ENCODE measurements around the gene PRELP. TPM values are rescaled to one million over a fixed set of nuclear protein-coding genes. Genes with fewer than 3 reads are reported as not detected.

Gene PRELP
- total and polyA plus RNA-seq, 2 of the 8 experiments (the other 6 are each of a cell fraction or from before 2014, with no cell fraction given), result 0.13 to 0.23 TPM

GRCh38 chr1:203504400-203505250 is 29.0 kb downstream of the PRELP start (continued):
- TF ChIP-seq, protein P1, sequence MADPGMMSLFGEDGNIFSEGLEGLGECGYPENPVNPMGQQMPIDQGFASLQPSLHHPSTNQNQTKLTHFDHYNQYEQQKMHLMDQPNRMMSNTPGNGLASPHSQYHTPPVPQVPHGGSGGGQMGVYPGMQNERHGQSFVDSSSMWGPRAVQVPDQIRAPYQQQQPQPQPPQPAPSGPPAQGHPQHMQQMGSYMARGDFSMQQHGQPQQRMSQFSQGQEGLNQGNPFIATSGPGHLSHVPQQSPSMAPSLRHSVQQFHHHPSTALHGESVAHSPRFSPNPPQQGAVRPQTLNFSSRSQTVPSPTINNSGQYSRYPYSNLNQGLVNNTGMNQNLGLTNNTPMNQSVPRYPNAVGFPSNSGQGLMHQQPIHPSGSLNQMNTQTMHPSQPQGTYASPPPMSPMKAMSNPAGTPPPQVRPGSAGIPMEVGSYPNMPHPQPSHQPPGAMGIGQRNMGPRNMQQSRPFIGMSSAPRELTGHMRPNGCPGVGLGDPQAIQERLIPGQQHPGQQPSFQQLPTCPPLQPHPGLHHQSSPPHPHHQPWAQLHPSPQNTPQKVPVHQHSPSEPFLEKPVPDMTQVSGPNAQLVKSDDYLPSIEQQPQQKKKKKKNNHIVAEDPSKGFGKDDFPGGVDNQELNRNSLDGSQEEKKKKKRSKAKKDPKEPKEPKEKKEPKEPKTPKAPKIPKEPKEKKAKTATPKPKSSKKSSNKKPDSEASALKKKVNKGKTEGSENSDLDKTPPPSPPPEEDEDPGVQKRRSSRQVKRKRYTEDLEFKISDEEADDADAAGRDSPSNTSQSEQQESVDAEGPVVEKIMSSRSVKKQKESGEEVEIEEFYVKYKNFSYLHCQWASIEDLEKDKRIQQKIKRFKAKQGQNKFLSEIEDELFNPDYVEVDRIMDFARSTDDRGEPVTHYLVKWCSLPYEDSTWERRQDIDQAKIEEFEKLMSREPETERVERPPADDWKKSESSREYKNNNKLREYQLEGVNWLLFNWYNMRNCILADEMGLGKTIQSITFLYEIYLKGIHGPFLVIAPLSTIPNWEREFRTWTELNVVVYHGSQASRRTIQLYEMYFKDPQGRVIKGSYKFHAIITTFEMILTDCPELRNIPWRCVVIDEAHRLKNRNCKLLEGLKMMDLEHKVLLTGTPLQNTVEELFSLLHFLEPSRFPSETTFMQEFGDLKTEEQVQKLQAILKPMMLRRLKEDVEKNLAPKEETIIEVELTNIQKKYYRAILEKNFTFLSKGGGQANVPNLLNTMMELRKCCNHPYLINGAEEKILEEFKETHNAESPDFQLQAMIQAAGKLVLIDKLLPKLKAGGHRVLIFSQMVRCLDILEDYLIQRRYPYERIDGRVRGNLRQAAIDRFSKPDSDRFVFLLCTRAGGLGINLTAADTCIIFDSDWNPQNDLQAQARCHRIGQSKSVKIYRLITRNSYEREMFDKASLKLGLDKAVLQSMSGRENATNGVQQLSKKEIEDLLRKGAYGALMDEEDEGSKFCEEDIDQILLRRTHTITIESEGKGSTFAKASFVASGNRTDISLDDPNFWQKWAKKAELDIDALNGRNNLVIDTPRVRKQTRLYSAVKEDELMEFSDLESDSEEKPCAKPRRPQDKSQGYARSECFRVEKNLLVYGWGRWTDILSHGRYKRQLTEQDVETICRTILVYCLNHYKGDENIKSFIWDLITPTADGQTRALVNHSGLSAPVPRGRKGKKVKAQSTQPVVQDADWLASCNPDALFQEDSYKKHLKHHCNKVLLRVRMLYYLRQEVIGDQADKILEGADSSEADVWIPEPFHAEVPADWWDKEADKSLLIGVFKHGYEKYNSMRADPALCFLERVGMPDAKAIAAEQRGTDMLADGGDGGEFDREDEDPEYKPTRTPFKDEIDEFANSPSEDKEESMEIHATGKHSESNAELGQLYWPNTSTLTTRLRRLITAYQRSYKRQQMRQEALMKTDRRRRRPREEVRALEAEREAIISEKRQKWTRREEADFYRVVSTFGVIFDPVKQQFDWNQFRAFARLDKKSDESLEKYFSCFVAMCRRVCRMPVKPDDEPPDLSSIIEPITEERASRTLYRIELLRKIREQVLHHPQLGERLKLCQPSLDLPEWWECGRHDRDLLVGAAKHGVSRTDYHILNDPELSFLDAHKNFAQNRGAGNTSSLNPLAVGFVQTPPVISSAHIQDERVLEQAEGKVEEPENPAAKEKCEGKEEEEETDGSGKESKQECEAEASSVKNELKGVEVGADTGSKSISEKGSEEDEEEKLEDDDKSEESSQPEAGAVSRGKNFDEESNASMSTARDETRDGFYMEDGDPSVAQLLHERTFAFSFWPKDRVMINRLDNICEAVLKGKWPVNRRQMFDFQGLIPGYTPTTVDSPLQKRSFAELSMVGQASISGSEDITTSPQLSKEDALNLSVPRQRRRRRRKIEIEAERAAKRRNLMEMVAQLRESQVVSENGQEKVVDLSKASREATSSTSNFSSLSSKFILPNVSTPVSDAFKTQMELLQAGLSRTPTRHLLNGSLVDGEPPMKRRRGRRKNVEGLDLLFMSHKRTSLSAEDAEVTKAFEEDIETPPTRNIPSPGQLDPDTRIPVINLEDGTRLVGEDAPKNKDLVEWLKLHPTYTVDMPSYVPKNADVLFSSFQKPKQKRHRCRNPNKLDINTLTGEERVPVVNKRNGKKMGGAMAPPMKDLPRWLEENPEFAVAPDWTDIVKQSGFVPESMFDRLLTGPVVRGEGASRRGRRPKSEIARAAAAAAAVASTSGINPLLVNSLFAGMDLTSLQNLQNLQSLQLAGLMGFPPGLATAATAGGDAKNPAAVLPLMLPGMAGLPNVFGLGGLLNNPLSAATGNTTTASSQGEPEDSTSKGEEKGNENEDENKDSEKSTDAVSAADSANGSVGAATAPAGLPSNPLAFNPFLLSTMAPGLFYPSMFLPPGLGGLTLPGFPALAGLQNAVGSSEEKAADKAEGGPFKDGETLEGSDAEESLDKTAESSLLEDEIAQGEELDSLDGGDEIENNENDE (IDR thresholded peaks at IDR 0.05; ENCODE audit: insufficient replicate concordance, low read length), result no peak
- TF ChIP-seq BACH1 (IDR thresholded peaks at IDR 0.05; ENCODE audit: low read length), result no peak
- peak in 1 of 2 experiments; percentile 54; a peak in 1 of 4 replicates for TF ChIP-seq SIN3A (conservative IDR thresholded peaks at IDR 0.05 in 1 of 2, IDR thresholded peaks at IDR 0.05 in 1 of 2; ENCODE audit: low read depth in 1 of 2, low read length in 2 of 2)
- TF ChIP-seq RAD21 (IDR thresholded peaks at IDR 0.05 in 1 of 2, conservative IDR thresholded peaks at IDR 0.05 in 1 of 2; ENCODE audit: low read depth in 2 of 2, low read length in 2 of 2), result peak; percentile 94 to 95
- TF ChIP-seq RNF2 (IDR thresholded peaks at IDR 0.05; ENCODE audit: borderline replicate concordance, low read depth, low read length, missing control alignments, poor library complexity, severe bottlenecking), result no peak
- TF ChIP-seq POLR2A (IDR thresholded peaks at IDR 0.05; ENCODE audit: control extremely low read depth in 1 of 2, low read depth in 2 of 2, low read length in 2 of 2), result no peak
